Measurements from ENCODE around the gene CAPG. TPM values are rescaled to one million over a fixed set of nuclear protein-coding genes. Genes with fewer than 3 reads are reported as not detected.
"Not testable (repeated sequence)": the region's sequence is repeated elsewhere in the genome, so short reads cannot be mapped to it uniquely, and the experiment has no call there.

CAPG gene
- polyA plus RNA-seq, 3 donors, result 94.7 to 131 (median 105) TPM

DNA sequence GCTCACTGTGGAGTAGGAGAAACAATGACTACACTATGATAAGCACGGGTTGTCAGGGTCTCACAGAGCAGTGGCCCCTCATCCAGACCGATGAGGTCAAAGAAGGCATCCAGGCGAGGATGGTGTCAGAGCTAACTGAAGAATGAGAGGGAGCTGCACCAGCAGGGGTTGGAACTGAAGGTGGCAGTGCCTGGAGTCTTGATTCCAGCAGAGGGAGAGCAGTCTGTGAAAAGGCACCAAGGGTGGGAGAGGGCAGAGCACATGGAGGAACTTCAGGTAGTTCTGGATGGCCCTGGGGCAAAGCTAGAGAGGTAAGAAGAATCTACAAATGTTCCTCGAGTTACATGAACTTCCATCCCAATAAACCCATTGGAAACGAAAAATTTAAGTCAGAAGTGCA lies 43.0 kb downstream of the CAPG start:
- no peak for DNase-seq (ENCODE audit: low read depth in 3 of 3, low spot score in 2 of 3)

DNA sequence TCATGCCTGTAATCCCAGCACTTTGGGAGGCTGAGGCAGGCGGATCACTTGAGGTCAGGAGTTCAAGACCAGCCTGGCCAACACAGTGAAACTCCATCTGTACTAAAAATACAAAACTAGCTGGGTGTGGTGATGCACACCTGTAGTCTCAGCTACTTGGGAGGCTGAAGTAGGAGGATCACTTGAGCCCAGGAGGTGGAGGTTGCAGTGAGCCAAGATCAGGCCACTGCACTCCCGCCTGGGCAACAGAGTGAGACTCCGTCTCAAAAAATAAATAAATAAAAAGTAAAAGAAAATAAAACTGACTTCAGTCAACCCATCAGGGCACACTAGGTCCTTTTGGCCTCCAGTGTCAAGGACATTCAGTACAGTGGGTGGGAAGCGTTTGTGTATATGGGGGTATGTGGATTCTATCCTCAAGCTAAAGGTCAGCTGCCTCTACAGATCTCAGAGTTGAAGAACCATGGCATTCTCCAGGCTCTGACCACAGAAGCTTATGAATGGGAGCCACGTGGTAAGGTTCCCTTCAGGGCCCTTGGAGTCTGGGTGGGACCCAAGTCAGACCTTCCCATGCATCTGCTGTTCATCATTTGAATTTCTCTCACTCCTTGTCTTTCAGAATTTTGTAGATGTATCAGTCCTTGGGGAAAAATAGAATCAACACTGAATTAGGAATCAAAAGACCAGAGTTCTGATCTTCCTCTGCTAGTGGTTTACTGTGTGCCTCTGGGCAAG lies 47.3 kb downstream of the CAPG start:
- DNase-seq (ENCODE audit: low read depth in 3 of 3, low spot score in 2 of 3), result not testable (repeated sequence)

DNA sequence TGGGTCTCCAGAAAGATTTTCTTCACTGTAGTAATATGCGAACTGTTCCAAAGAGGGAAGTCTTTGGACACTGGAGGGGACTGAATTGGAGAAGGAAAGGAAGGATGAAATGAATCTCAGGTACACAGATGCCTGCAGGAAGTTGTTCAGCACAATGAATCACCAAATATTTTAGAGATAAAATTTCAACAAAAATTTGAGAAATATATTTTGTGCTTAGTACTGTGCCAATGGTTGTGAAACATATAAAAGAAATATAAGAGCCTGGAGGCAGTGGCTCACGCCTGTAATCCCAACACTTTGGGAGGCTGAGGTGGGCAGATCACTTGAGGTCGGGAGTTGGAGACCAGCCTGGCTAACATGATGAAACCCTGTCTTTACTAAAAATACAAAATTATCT lies 52.4 kb downstream of the CAPG start:
- no peak for DNase-seq (ENCODE audit: low read depth in 3 of 3, low spot score in 2 of 3)

DNA sequence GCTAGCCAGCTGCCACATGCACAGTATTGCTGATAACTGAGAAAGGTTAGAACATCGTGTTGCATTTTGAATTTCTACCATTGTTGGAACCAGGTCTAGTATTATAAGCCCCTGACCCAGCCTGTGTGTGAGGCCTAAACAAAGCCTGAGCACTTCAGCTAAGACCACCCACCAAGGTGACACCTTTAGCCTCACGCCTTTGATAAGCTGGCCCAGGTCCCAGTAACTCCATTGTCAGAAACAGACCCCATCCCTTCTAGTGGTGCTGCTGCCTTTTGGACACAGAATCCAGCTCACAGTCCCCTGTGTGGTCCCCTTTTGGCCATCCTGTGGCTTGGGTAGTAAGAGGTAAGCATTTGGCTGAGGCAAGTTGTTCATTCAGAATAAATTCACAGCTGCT lies 54.0 kb downstream of the CAPG start:
- DNase-seq (ENCODE audit: low read depth in 3 of 3, low spot score in 2 of 3), result no peak

DNA sequence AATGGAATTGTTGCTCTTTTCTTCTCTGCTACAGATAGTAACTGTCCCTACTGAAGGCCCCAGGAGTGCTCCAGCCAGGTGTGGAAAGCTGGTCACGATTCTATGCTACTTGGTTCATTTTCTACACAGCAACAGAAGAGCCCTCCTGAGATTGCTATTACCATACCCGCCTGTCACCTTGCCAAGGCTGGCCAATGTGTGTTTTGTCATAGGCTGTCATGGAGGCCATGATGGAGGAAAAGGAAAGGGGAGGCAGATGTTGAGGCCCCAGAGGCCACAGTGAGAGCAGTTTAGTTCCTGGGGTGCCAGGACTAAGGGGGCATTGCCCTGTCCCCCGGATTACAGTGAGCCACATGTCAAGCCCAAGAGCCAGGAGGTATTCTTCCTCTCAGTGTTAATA lies 54.6 kb downstream of the CAPG start:
- DNase-seq (ENCODE audit: low read depth in 3 of 3, low spot score in 2 of 3), result no peak

DNA sequence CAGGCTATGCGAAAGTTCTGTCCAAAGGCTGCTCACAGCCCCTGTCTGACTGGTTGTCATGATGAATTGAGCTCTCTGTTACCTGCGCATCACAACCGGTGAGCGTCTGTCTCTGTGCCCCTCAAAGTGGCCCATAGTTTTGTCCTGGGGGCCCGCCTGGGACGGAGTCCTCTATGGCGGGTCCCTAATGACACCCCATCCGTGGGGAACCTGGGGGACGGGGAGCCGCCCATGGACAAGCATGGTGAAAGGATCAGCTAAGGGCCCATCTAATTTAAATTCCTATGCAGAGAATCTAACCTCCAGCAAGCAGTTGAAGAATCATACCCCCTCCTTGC lies 55.1 kb downstream of the CAPG start:
- DNase-seq (ENCODE audit: low read depth in 3 of 3, low spot score in 2 of 3), result no peak

DNA sequence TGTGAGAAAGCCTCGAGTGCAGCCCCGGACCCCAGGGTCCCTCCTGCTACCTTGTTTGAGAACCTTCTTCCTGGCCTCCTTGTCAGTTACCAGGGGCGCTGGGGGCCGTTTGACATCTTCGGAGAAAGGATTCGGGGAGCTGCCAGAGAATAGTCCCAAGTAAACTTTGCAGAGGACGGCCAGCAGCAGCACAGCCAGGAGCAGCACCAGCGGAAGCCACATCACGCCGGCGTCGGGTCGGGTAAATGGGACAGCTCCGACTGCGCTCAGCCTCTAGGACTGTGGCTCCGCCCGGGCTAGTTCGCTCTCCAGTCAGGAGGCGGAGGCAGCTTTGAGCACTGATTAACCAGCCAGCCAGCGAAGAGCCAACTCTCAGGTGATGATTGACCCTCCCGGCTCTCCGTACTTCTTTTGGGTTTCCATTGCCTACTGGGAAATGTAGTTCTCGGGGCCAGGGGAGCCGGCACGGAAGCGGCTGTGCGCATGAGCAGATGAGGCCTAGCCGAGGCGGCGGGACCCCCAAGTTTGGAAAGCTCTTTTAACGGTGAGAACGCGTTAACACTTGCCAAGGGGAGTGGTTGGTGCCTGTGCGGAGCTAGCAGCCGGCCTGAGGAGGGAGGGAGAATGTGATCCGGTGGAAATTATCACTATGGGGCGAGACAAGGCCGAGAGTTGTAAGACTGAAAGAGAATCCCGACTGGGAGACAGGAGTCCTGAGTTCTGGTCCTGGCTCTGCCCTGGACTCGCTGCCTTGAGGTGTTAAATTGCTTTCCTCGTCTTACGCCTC lies 55.7 kb downstream of the CAPG start, which contains the start of the genes ELMOD3 and RETSAT:
Gene ELMOD3, plus strand, starts transcription at position 484 of the 787 bp plus-strand sequence. CDS start 2,430 bp downstream, outside the sequence.
Gene RETSAT, minus strand, starts transcription at position 243 of the 787 bp plus-strand sequence. Its CDS starts 21 bp downstream, at position 222.
- DNase-seq (ENCODE audit: low read depth in 3 of 3, low spot score in 2 of 3), result peak; percentile 97 to 99 (median 98)

DNA sequence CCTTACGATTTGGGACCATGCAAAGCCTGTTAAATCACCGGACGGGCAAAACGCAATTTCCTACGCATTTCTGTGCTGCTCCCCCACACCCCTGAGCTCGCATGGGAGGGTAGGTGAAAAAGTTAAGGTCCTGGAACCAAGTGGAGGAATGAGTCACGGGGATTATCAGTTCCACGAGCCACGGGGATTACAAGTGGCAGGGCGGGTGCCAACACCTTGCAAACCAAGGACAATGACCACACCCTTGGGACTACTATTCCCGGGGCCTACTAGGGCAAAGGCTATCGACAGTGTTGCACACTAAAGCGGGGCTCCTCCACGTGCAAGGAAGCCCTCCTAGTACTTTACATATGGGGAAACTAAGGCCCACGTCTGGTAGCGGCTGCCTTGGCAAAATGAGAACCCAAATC lies 56.3 kb downstream of the CAPG start:
- no peak for DNase-seq (ENCODE audit: low read depth in 3 of 3, low spot score in 2 of 3)

DNA sequence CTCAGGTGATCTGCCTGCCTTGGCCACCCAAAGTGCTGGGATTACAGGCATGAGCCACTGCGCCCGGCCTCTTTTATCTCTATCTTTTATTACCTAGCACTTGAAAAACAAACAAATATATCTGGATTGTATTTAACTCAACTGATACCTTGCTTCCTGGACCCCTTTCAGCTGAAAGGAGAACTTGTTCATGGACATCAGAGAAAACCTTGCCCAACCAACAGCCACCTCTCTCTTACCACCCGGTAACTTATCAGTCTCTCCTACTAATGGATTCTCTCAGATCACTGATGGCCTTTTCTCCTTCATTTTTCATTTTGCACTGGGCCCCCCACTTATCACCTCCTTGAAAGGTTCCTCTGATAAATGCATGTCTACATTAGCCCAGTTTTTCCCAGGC lies 62.6 kb downstream of the CAPG start:
- no peak for DNase-seq (ENCODE audit: low read depth in 3 of 3, low spot score in 2 of 3)

Other genes starting within 250 kb of the CAPG start
- 100 to 1,000 TPM; 114 to 125 (median 124) TPM for gene TGOLN2, start 82.4 kb downstream of the CAPG start, polyA plus RNA-seq (ENCODE audit: insufficient read length in 3 of 3)
- 10 to 100 TPM; 14.2 to 26.0 (median 25.2) TPM for gene RETSAT, start 55.8 kb downstream of the CAPG start, polyA plus RNA-seq (ENCODE audit: insufficient read length in 3 of 3)
- gene ELMOD3, start 55.6 kb downstream of the CAPG start, polyA plus RNA-seq (ENCODE audit: insufficient read length in 3 of 3), result 10 to 100 TPM; 24.3 to 28.6 (median 25.1) TPM
- gene SH2D6, start 8.3 kb upstream of the CAPG start, polyA plus RNA-seq (ENCODE audit: insufficient read length in 3 of 3), result under 1 TPM; 0.50 to 0.83 (median 0.82) TPM
- 100 to 1,000 TPM; 325 to 366 (median 347) TPM for gene MAT2A, start 128.8 kb upstream of the CAPG start, polyA plus RNA-seq (ENCODE audit: insufficient read length in 3 of 3)
- 10 to 100 TPM; 37.7 to 41.8 (median 38.1) TPM for gene GGCX, start 151.1 kb upstream of the CAPG start, polyA plus RNA-seq (ENCODE audit: insufficient read length in 3 of 3)
- 100 to 1,000 TPM in 2 of 3 donors, 10 to 100 TPM in 1; 92.1 to 124 (median 118) TPM for gene VAMP8, start 167.2 kb upstream of the CAPG start, polyA plus RNA-seq (ENCODE audit: insufficient read length in 3 of 3)
- 10 to 100 TPM; 39.0 to 51.5 (median 47.0) TPM for gene VAMP5, start 174.1 kb upstream of the CAPG start, polyA plus RNA-seq (ENCODE audit: insufficient read length in 3 of 3)
- 100 to 1,000 TPM; 144 to 158 (median 144) TPM for gene RNF181, start 185.4 kb upstream of the CAPG start, polyA plus RNA-seq (ENCODE audit: insufficient read length in 3 of 3)
- 10 to 100 TPM; 33.2 to 35.6 (median 33.9) TPM for gene TMEM150A, start 192.3 kb upstream of the CAPG start, polyA plus RNA-seq (ENCODE audit: insufficient read length in 3 of 3)
- 10 to 100 TPM; 50.1 to 55.1 (median 51.5) TPM for gene C2orf68, start 201.7 kb upstream of the CAPG start, polyA plus RNA-seq (ENCODE audit: insufficient read length in 3 of 3)
- 10 to 100 TPM; 75.1 to 79.9 (median 79.5) TPM for gene USP39, start 205.8 kb upstream of the CAPG start, polyA plus RNA-seq (ENCODE audit: insufficient read length in 3 of 3)

Data from right renal cortex interstitium (tissue), 3 donors.